Measurements from ENCODE around the gene LCE1A.

The LCE1A gene

DNA sequence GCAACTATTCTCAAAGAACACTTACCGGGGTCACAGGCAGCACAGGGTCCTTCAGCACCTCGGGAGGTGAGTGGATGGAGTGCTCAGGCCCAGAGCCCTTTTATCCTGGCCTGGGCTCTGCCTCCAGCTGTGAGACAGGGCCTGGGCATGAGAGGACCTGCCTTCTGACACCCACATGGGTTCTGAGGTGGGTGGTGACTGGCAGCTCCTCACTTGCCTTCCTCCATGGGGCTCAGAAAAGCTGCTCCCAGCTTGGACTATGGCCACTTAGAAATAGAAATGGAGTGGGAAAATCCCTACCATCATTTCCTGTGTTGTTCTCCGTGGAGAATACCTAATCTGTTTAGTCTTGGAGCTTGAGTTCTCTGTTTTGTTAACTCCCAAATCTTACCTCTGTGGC lies 20.7 kb upstream of the LCE1A start, which contains the start of gene LCE1C:
TSS of gene LCE1C (minus strand) at position 76 of the 400 bp plus-strand sequence. CDS start 1,173 bp downstream, outside the sequence.
- DNase-seq (ENCODE audit: low read depth), result no peak
- TF ChIP-seq CTCF (conservative IDR thresholded peaks at IDR 0.05; ENCODE audit: low read depth, low read length), result no peak
- H3K4me3 ChIP-seq (ENCODE audit: low read length), result no peak within 1 kb of the TSS

DNA sequence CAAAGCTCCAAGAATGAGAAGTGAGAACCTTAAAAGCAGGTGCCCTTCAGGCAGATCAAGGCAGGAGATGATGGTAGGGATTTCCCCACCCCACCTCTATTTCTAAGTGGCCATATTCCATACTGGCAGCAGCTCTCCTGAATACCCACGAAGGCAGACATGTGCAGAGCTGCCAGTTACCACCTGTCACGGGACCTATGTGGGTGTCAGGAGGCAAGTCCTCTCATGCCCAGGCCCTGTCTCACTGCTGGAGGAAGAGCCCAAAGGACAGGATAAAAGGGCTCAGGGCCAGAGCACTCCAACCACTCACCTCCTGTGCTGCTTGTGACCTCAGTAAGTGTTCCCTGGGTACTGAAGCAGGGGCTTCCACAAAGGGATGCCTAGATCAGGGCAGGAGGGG lies 16.2 kb upstream of the LCE1A start:
- TF ChIP-seq CTCF (conservative IDR thresholded peaks at IDR 0.05; ENCODE audit: low read depth, low read length), result no peak
- H3K4me3 ChIP-seq (ENCODE audit: low read length), result no peak overlapping the region
- no peak for DNase-seq (ENCODE audit: low read depth)

GRCh38 chr1:152811671-152812070 lies 15.6 kb upstream of the LCE1A start, which contains the start of gene LCE1B:
Gene LCE1B (plus strand): TSS chr1:152811971. CDS start chr1:152812447, 476 bp downstream.
- no peak for TF ChIP-seq CTCF (conservative IDR thresholded peaks at IDR 0.05; ENCODE audit: low read depth, low read length)
- no peak for DNase-seq (ENCODE audit: low read depth)
- H3K4me3 ChIP-seq (ENCODE audit: low read length), result no peak within 1 kb of the TSS

- H3K4me3 ChIP-seq (ENCODE audit: low read length), result no peak overlapping the region
- TF ChIP-seq CTCF (conservative IDR thresholded peaks at IDR 0.05; ENCODE audit: low read depth, low read length), result no peak
- DNase-seq (ENCODE audit: low read depth), result no peak
These were observed 10.0 kb upstream of the LCE1A start for GRCh38 chr1:152817309-152817708.

DNA sequence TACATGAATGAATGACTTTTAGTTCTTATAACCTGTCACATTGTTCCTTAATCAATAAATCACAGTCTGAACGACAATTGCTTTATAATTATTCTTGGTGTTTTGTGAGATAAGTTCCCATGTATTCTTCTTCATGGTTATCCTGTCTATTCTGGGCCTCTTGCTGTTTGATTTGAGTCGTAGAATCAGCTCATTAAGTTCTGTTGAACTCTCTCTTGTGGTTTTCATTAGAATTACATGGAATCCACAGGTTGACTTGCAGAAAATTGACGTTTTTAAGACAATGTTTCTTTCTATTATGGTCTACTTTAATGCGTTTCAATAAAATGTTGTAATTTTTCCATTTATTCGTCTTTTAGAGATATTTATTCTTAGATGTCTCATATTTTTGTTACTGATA lies 4.0 kb upstream of the LCE1A start:
- no peak for TF ChIP-seq CTCF (conservative IDR thresholded peaks at IDR 0.05; ENCODE audit: low read depth, low read length)
- no peak for DNase-seq (ENCODE audit: low read depth)
- H3K4me3 ChIP-seq (ENCODE audit: low read length), result no peak overlapping the region

- no peak for TF ChIP-seq CTCF (conservative IDR thresholded peaks at IDR 0.05; ENCODE audit: low read depth, low read length)
- DNase-seq (ENCODE audit: low read depth), result no peak
- H3K4me3 ChIP-seq (ENCODE audit: low read length), result no peak overlapping the region
These were observed 2.3 kb upstream of the LCE1A start for GRCh38 chr1:152824964-152825363.

- H3K4me3 ChIP-seq (ENCODE audit: low read length), result no peak overlapping the region
- no peak for DNase-seq (ENCODE audit: low read depth)
- no peak for TF ChIP-seq CTCF (conservative IDR thresholded peaks at IDR 0.05; ENCODE audit: low read depth, low read length)
These were observed 9.6 kb downstream of the LCE1A start for GRCh38 chr1:152836870-152837269.

Data from retinal pigment epithelial cell (primary cell).